ENCODE data around the gene TNIP3.

TNIP3 gene

GRCh38 chr4:121155893-121156292 lies 8.2 kb downstream of the TNIP3 start:
- H2AK5ac ChIP-seq (ENCODE audit: low read length), result no peak overlapping the region
- H3K23ac ChIP-seq (ENCODE audit: low read length), result no peak overlapping the region
- WGBS (ENCODE audit: extremely low coverage, insufficient coverage, insufficient read length), result no CpG with 5 or more reads among the region's 3 CpGs
- H4K12ac ChIP-seq (ENCODE audit: low read depth, low read length), result no peak overlapping the region
- H3K4me1 ChIP-seq (ENCODE audit: control insufficient read depth in 1 of 2, insufficient read depth in 2 of 2, low read length in 2 of 2), result peaks cover 3 to 5% of the 10 kb centered on the region in 2 experiments
- H3K27me3 ChIP-seq (ENCODE audit: insufficient read depth, low read length), result no peaks in the 10 kb centered on the region
- H3K27ac ChIP-seq (ENCODE audit: low read depth, low read length), result peak overlapping the region; percentile 41
- H4K8ac ChIP-seq (ENCODE audit: low read depth, low read length), result no peak overlapping the region
- peaks cover 2% of the 10 kb centered on the region for H3K79me1 ChIP-seq (ENCODE audit: low read length)
- H3K14ac ChIP-seq (ENCODE audit: low read length), result no peak overlapping the region
- peaks cover 1% of the 10 kb centered on the region for H3K79me2 ChIP-seq (ENCODE audit: control insufficient read depth, insufficient read depth, low read length, poor library complexity)
- no peak overlapping the region for H4K91ac ChIP-seq (ENCODE audit: low read depth, low read length)
- H2AFZ ChIP-seq (ENCODE audit: insufficient read depth, low read length, poor library complexity), result no peak overlapping the region
- peak; percentile 6 to 28 for DNase-seq
- no peak overlapping the region for H3K4me3 ChIP-seq (ENCODE audit: low read depth, low read length)
- no peak overlapping the region for H2BK5ac ChIP-seq (ENCODE audit: low read depth, low read length, poor library complexity)
- H3K9ac ChIP-seq (ENCODE audit: low read length), result no peak overlapping the region
- H3K36me3 ChIP-seq (ENCODE audit: control insufficient read depth in 1 of 2, insufficient read depth in 2 of 2, low read length in 2 of 2), result no peaks in the 10 kb centered on the region
- no peak overlapping the region for H3K4me2 ChIP-seq (ENCODE audit: low read length)
- no peak overlapping the region for H3K18ac ChIP-seq (ENCODE audit: low read length)
- H3K4ac ChIP-seq (ENCODE audit: low read depth, low read length), result no peak overlapping the region
- H2BK12ac ChIP-seq (ENCODE audit: low read length), result no peak overlapping the region
- H2BK120ac ChIP-seq (ENCODE audit: insufficient read depth, low read length, poor library complexity), result no peak overlapping the region
- no peaks in the 10 kb centered on the region for H3K9me3 ChIP-seq (ENCODE audit: insufficient read depth, low read depth, low read length)

DNA sequence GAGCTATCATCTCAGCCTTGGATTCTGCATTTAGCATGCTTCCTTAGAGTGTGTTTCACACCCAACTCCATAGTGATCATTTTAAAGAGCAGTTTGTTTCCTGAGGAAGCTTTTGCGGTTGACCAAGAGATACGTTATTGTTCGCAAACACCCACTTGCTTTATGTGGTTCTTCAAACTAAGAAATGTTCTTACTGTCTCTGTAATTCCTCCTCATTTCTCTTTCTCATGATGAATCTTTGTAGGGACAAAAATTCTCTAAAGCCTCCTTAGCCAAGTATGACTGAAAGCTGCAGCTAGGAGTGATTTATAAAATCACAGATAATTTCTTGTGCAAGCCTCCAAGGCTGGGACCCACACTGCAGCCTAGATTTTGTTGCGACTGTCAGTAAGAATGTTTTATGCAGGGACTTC lies 10.0 kb downstream of the TNIP3 start:
- H2BK5ac ChIP-seq (ENCODE audit: low read depth, low read length, poor library complexity), result no peak overlapping the region
- no peak overlapping the region for H4K91ac ChIP-seq (ENCODE audit: low read depth, low read length)
- no peak overlapping the region for H3K14ac ChIP-seq (ENCODE audit: low read length)
- H2AFZ ChIP-seq (ENCODE audit: insufficient read depth, low read length, poor library complexity), result no peak overlapping the region
- no peak overlapping the region for H4K8ac ChIP-seq (ENCODE audit: low read depth, low read length)
- no peak overlapping the region for H3K23ac ChIP-seq (ENCODE audit: low read length)
- H3K4me2 ChIP-seq (ENCODE audit: low read length), result no peak overlapping the region
- H3K9me3 ChIP-seq (ENCODE audit: insufficient read depth, low read depth, low read length), result no peaks in the 10 kb centered on the region
- H3K18ac ChIP-seq (ENCODE audit: low read length), result no peak overlapping the region
- H3K79me1 ChIP-seq (ENCODE audit: low read length), result peaks cover 2% of the 10 kb centered on the region
- no peak overlapping the region for H3K4me3 ChIP-seq (ENCODE audit: low read depth, low read length)
- no CpG with 5 or more reads among the region's 4 CpGs for WGBS (ENCODE audit: extremely low coverage, insufficient coverage, insufficient read length)
- no peaks in the 10 kb centered on the region for H3K27me3 ChIP-seq (ENCODE audit: insufficient read depth, low read length)
- H3K4me1 ChIP-seq (ENCODE audit: control insufficient read depth in 1 of 2, insufficient read depth in 2 of 2, low read length in 2 of 2), result peaks cover 3 to 5% of the 10 kb centered on the region in 2 experiments
- no peak overlapping the region for H3K27ac ChIP-seq (ENCODE audit: low read depth, low read length)
- H3K9ac ChIP-seq (ENCODE audit: low read length), result no peak overlapping the region
- H2BK12ac ChIP-seq (ENCODE audit: low read length), result no peak overlapping the region
- no peaks in the 10 kb centered on the region for H3K36me3 ChIP-seq (ENCODE audit: control insufficient read depth in 1 of 2, insufficient read depth in 2 of 2, low read length in 2 of 2)
- no peak for DNase-seq
- H4K12ac ChIP-seq (ENCODE audit: low read depth, low read length), result no peak overlapping the region
- H3K4ac ChIP-seq (ENCODE audit: low read depth, low read length), result no peak overlapping the region
- H3K79me2 ChIP-seq (ENCODE audit: control insufficient read depth, insufficient read depth, low read length, poor library complexity), result peaks cover 1% of the 10 kb centered on the region
- H2AK5ac ChIP-seq (ENCODE audit: low read length), result no peak overlapping the region
- no peak overlapping the region for H2BK120ac ChIP-seq (ENCODE audit: insufficient read depth, low read length, poor library complexity)

- Histone ChIP-seq H3K27me3 (ENCODE audit: insufficient read depth, low read length) (no peaks in the 10 kb centered on the region), H2BK12ac (ENCODE audit: low read length) (no peak overlapping the region), H3K4ac (ENCODE audit: low read depth, low read length) (no peak overlapping the region), H3K36me3 (ENCODE audit: control insufficient read depth in 1 of 2, insufficient read depth in 2 of 2, low read length in 2 of 2) (no peaks in the 10 kb centered on the region), H3K4me1 (ENCODE audit: control insufficient read depth in 1 of 2, insufficient read depth in 2 of 2, low read length in 2 of 2) (peaks cover 0 to under 1% of the 10 kb centered on the region in 2 experiments), H3K27ac (ENCODE audit: low read depth, low read length) (no peak overlapping the region), H3K14ac (ENCODE audit: low read length) (no peak overlapping the region), H3K9ac (ENCODE audit: low read length) (no peak overlapping the region), H2BK120ac (ENCODE audit: insufficient read depth, low read length, poor library complexity) (no peak overlapping the region), H3K23ac (ENCODE audit: low read length) (no peak overlapping the region), H3K9me3 (ENCODE audit: insufficient read depth, low read depth, low read length) (no peaks in the 10 kb centered on the region), H3K4me2 (ENCODE audit: low read length) (no peak overlapping the region), H3K79me2 (ENCODE audit: control insufficient read depth, insufficient read depth, low read length, poor library complexity) (no peaks in the 10 kb centered on the region), H2AK5ac (ENCODE audit: low read length) (no peak overlapping the region), H2AFZ (ENCODE audit: insufficient read depth, low read length, poor library complexity) (no peak overlapping the region), H3K4me3 (ENCODE audit: low read depth, low read length) (no peak overlapping the region), H2BK5ac (ENCODE audit: low read depth, low read length, poor library complexity) (no peak overlapping the region), H4K8ac (ENCODE audit: low read depth, low read length) (no peak overlapping the region), H4K12ac (ENCODE audit: low read depth, low read length) (no peak overlapping the region), H3K79me1 (ENCODE audit: low read length) (no peaks in the 10 kb centered on the region), H3K18ac (ENCODE audit: low read length) (no peak overlapping the region), H4K91ac (ENCODE audit: low read depth, low read length) (no peak overlapping the region)
- no CpG with 5 or more reads among the region's 1 CpG for WGBS (ENCODE audit: extremely low coverage, insufficient coverage, insufficient read length)
- DNase-seq, result no peak
Observed at GRCh38 chr4:121151942-121152341, 12.2 kb downstream of the TNIP3 start.

DNA sequence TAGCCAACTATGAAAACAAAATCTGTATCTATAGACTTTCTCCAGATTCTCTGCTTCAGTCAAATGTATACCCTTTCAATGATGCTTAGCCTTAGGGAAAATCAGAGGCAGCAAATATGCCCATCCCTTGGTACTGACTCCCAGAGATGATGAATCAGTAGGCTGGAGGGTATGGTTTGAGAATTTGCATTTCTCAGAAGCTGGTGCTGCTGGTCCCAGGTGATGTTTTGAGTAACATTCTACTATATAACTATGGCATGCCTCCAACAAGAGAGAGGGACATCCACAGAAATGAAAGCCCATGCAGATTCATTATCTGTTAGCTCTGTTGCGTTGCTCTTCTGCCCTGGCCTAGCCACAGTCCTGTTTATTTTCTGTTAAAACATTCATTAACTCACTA lies 13.6 kb downstream of the TNIP3 start:
- no peak overlapping the region for H4K8ac ChIP-seq (ENCODE audit: low read depth, low read length)
- no peak overlapping the region for H3K23ac ChIP-seq (ENCODE audit: low read length)
- no peak overlapping the region for H3K27ac ChIP-seq (ENCODE audit: low read depth, low read length)
- H3K4ac ChIP-seq (ENCODE audit: low read depth, low read length), result no peak overlapping the region
- H2BK120ac ChIP-seq (ENCODE audit: insufficient read depth, low read length, poor library complexity), result no peak overlapping the region
- no peaks in the 10 kb centered on the region for H3K27me3 ChIP-seq (ENCODE audit: insufficient read depth, low read length)
- H3K79me1 ChIP-seq (ENCODE audit: low read length), result no peaks in the 10 kb centered on the region
- no peaks in the 10 kb centered on the region for H3K79me2 ChIP-seq (ENCODE audit: control insufficient read depth, insufficient read depth, low read length, poor library complexity)
- H3K4me1 ChIP-seq (ENCODE audit: control insufficient read depth in 1 of 2, insufficient read depth in 2 of 2, low read length in 2 of 2), result no peaks in the 10 kb centered on the region
- WGBS (ENCODE audit: extremely low coverage, insufficient coverage, insufficient read length), result no CpG with 5 or more reads among the region's 1 CpG
- H3K14ac ChIP-seq (ENCODE audit: low read length), result no peak overlapping the region
- no peak overlapping the region for H2AK5ac ChIP-seq (ENCODE audit: low read length)
- no peak overlapping the region for H3K4me2 ChIP-seq (ENCODE audit: low read length)
- H4K12ac ChIP-seq (ENCODE audit: low read depth, low read length), result no peak overlapping the region
- no peak overlapping the region for H2BK5ac ChIP-seq (ENCODE audit: low read depth, low read length, poor library complexity)
- no peak overlapping the region for H2AFZ ChIP-seq (ENCODE audit: insufficient read depth, low read length, poor library complexity)
- DNase-seq, result peak in 1 of 2 donors; percentile 6
- H3K4me3 ChIP-seq (ENCODE audit: low read depth, low read length), result no peak overlapping the region
- H3K18ac ChIP-seq (ENCODE audit: low read length), result no peak overlapping the region
- H4K91ac ChIP-seq (ENCODE audit: low read depth, low read length), result no peak overlapping the region
- no peak overlapping the region for H2BK12ac ChIP-seq (ENCODE audit: low read length)
- no peak overlapping the region for H3K9ac ChIP-seq (ENCODE audit: low read length)
- H3K36me3 ChIP-seq (ENCODE audit: control insufficient read depth in 1 of 2, insufficient read depth in 2 of 2, low read length in 2 of 2), result no peaks in the 10 kb centered on the region
- H3K9me3 ChIP-seq (ENCODE audit: insufficient read depth, low read depth, low read length), result no peaks in the 10 kb centered on the region
